GM18519 (cell line): ENCODE results near the gene C13orf46.

Source experiments
- ATAC-seq: cut with Tn5 transposase; IDR thresholded peaks from one replicate; pipeline ENCODE4 v1.9.1; 2021; ENCODE audit warnings: mild to moderate bottlenecking, moderate library complexity; ENCODE audit not compliant: unreplicated experiment, low FRiP score

Gene C13orf46

GRCh38 chr13:114010401-114011101 lies 36.7 kb upstream of the C13orf46 start:
- no peak for ATAC-seq

- ATAC-seq: no peak
Measured at GRCh38 chr13:114009590-114010400, 35.9 kb upstream of the C13orf46 start.

GRCh38 chr13:114008964-114009589 lies 35.2 kb upstream of the C13orf46 start:
- no peak for ATAC-seq

- no peak for ATAC-seq
Measured at GRCh38 chr13:114007566-114007965, 33.7 kb upstream of the C13orf46 start.

- no peak for ATAC-seq
Measured at GRCh38 chr13:114005206-114005724, 31.4 kb upstream of the C13orf46 start.

GRCh38 chr13:114004420-114005205 lies 30.7 kb upstream of the C13orf46 start:
- ATAC-seq: no peak

GRCh38 chr13:114002771-114003321 lies 29.0 kb upstream of the C13orf46 start:
- ATAC-seq: no peak

GRCh38 chr13:114002009-114002544 lies 28.2 kb upstream of the C13orf46 start:
- no peak for ATAC-seq

- no peak for ATAC-seq
Measured at GRCh38 chr13:114001331-114002008, 27.6 kb upstream of the C13orf46 start.

- no peak for ATAC-seq
Measured at GRCh38 chr13:114000151-114001040, 26.5 kb upstream of the C13orf46 start.

- ATAC-seq: no peak
Measured at GRCh38 chr13:113999618-113999910, 25.7 kb upstream of the C13orf46 start.

GRCh38 chr13:113998781-113999617 lies 25.1 kb upstream of the C13orf46 start:
- no peak for ATAC-seq

GRCh38 chr13:113997845-113998751 lies 24.2 kb upstream of the C13orf46 start:
- no peak for ATAC-seq

GRCh38 chr13:113996912-113997745 lies 23.3 kb upstream of the C13orf46 start:
- ATAC-seq: no peak

- ATAC-seq: no peak
Measured at GRCh38 chr13:113996081-113996911, 22.4 kb upstream of the C13orf46 start.
